ENCODE measurements around the gene UBR4.

DNA sequence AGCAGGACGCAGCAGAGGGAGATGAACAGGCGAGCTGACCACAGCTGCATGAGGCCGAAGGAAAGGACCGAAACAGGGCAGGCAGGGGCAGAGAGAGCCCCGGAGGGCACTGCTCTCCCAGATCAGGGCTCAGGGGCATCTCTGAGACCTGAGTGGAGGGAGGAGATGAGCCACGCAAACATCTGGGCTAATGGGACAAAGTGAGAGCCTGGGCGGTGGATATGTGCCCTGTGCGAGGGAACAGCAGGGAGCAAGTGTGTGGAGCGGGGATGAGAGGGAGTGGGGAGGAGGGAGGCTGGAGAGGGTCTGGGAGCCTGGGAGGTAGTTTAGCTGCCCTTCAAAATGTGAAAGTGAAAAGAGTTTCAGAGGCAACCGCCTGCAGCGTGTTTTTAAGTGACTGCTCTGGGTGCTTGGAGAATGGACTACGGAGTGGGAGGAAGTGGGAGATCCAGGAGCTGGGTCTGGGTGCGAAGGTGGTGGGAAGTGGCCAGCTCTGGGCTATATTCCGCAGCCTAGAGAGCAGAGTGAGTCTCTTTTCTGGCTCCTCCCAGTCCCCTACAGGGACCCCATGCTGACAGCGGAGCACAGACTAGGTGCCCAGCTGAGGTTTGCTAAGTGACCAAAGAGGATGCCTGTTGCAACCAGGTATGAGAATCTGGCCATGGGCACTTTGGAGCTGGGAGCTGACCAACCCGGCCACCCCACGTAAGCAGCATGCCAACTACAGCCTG lies 139.0 kb downstream of the UBR4 start:
- TF ChIP-seq, protein P1, sequence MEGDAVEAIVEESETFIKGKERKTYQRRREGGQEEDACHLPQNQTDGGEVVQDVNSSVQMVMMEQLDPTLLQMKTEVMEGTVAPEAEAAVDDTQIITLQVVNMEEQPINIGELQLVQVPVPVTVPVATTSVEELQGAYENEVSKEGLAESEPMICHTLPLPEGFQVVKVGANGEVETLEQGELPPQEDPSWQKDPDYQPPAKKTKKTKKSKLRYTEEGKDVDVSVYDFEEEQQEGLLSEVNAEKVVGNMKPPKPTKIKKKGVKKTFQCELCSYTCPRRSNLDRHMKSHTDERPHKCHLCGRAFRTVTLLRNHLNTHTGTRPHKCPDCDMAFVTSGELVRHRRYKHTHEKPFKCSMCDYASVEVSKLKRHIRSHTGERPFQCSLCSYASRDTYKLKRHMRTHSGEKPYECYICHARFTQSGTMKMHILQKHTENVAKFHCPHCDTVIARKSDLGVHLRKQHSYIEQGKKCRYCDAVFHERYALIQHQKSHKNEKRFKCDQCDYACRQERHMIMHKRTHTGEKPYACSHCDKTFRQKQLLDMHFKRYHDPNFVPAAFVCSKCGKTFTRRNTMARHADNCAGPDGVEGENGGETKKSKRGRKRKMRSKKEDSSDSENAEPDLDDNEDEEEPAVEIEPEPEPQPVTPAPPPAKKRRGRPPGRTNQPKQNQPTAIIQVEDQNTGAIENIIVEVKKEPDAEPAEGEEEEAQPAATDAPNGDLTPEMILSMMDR (IDR thresholded peaks at IDR 0.05) = no peak
- no peak for TF ChIP-seq POLR2A (IDR thresholded peaks at IDR 0.05)
- no peak for TF ChIP-seq POLR2AphosphoS5 (IDR thresholded peaks at IDR 0.05)
- TF ChIP-seq EP300 (IDR thresholded peaks at IDR 0.05) = no peak

All from sigmoid colon (tissue), 4 donors.